Right renal cortex interstitium (tissue), 3 donors: ENCODE results near the gene LRRFIP1. TPM values are rescaled to one million over a fixed set of nuclear protein-coding genes. Genes with fewer than 3 reads are reported as not detected.

ENCODE experiments used
- DNase-seq, 3 donors: peaks; one replicate each; pipeline ENCODE4 v3.0.0-alpha.2; 2013; ENCODE audit warnings: low read depth in 3 of 3, low spot score in 2 of 3
- polyA plus RNA-seq, 3 donors: library from polyadenylated mRNA; unstranded; fragments of 120-200 nt; gene quantifications; one replicate each; pipeline ENCODE4 v1.2.1, GENCODE V29; 2013; ENCODE audit not compliant: insufficient read length in 3 of 3

The LRRFIP1 gene
- polyA plus RNA-seq, 3 donors = 90.4 to 97.6 (median 93.6) TPM

GRCh38 chr2:237638176-237638575, 10.8 kb downstream of the LRRFIP1 start:
- no peak for DNase-seq

DNA sequence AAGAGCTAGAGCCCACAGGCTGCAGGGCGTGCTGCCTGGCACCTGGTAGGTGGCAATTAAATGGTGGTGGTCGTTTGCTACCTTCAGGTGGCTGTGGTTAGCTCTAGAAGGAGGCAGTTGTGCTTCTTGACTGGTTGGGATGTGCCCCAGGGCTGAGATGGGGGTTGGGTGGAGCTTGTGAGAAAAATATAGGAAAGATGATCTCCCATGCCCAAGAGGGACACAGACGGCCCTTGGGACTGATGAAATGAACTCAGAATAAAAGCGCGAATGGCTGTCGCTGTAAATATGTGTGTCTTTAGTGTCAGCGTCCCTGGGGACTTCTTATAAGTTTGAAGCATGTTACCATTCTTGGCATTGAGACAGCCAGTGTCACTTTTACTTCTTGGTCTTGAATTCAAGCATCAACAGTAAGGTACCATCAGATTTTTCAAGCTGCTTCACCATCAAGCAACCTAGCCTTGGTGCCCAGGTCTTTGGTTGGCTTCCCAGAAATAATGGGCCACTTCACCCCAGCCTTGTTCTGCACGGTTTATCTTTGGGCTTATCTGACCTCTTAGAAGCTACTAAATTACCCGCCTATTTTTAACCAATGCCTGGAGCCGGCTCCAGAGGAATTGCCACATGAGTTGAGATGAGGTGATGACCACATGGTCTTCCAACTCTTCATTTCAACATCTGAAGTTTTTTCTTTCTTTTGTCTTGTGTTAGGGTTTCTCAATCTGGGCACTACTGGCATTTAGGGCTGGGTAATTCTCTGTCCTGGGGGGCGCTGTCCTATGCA, 11.9 kb downstream of the LRRFIP1 start:
- no peak for DNase-seq

GRCh38 chr2:237639836-237640220, 12.4 kb downstream of the LRRFIP1 start:
- DNase-seq = no peak

GRCh38 chr2:237640493-237640998, 13.2 kb downstream of the LRRFIP1 start:
- DNase-seq = no peak

DNA sequence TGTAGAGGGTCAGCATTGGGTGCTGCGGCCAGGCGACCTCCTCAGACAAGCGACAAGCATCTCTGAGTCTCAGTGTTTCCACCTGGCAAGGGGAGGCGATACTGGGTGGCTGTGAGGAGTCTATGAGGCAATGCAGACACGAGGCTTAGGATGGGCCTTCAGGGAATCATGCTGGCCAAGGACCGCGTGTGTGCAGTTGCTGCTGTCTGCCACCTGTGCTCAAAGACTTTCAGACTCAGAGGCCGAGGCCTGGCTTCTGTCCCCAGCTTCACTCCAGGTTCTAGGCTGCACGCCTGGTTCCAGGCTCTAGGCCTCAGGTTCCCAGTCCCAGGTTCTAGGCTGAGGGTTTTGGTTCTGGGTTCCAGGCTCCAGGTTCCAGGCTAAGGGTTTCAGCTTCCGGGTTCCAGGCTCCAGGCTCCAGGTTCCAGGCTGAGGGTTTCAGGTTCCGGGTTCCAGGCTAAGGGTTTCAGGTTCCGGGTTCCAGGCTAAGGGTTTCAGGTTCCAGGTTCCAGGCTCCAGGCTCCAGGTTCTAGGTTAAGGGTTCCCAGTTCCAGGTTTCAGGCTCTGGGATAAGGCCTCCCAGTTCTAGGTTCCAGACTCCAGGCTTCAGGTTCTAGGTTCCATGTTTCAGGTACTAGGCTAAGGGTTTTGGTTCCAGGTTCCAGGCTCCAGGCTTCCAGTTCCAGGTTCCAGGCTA, 14.8 kb downstream of the LRRFIP1 start:
- no peak for DNase-seq

GRCh38 chr2:237643066-237643465, 15.7 kb downstream of the LRRFIP1 start:
- no peak for DNase-seq

DNA sequence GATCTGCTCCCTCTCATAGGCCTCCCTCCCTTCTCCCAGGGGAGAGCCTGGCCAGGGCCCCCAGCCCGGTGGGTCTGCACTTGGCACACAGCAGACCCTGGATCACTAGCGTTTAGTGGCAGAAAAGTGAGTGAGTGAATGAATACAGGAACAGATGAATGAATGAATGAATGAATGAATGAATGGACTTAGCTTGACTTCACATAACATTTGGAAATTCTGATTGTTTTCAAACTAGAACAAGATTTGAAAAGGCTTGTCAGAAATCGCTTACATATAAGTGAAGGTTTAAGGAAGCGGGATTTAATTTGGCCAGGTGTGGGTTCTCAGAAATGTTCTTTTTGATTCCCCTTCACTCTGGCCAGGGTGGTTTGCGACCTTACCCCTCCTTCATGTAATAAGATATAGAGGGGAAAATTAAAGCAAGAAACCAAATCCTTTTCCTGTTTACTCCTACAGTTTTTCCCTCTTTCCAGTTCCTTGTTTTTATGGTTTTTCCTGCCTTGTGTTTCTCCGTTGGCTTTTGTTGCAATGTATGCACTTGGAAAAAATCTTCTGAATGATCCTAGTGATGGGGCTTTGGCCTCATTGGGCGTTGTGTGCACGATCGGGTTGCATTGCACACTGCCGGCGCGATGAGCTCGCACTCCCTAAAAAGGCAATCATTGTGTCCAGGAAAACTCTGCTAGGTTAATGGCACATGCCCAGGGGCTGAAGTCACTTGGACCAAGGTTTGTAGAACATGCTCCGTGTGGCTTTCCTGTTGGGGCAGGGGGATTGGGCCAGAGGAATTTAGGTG, 16.4 kb downstream of the LRRFIP1 start:
- DNase-seq = no peak

DNA sequence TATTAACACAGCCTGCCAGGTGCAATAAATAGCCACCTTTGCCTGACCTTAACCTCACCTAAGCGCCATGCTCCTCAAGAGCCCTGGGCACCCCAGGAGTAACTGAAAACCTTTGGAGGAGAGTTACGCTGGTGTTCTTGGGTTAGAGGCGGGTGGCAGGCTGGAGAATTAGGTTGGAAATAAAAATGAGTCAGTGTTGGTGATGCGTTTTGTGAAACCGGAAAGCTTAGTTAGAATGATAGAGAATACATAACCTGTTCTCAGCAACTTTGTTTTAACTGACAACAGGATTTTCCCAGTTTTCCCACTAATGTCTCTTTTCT, 17.0 kb downstream of the LRRFIP1 start:
- DNase-seq = no peak

DNA sequence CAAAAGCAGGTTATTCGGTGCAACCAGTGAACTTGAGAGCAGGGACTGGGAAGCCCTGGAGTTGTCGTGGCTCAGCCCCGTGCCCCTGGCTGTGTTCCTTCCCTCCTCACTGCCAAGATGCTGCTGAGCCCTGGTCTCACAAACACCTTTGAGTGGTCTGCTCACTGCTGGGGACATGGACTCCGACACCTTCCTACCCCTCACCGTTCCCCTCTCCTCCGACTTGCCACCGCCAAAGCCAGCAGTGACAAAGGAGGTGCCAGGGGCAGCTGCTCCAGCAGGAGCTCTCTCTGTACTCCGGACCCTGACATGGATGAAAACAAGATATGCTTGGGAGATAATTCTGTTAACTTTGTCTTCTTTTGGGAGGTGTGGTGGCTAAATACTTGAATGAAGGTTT, 17.9 kb downstream of the LRRFIP1 start:
- no peak for DNase-seq

GRCh38 chr2:237647176-237648015, 20.0 kb downstream of the LRRFIP1 start:
- DNase-seq = no peak

DNA sequence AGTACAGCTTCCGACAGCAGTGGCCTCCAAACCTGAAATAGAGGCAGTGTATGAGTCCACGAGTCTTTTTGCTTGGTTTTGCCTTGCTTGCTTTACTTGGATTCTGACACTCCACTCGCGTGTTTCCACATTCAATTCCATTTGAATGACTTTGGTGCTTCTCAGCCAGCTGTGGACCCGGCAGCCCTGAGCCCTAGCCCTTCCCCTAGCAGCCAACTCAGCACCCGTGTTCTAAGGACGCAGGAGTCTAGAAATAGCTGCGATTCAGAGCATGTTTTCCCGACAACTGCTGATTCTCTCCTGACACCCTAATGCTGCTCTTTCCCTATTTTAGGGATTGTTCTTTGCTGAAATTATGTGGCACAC, 20.6 kb downstream of the LRRFIP1 start:
- no peak for DNase-seq

GRCh38 chr2:237649541-237650454, 22.4 kb downstream of the LRRFIP1 start:
- no peak for DNase-seq

DNA sequence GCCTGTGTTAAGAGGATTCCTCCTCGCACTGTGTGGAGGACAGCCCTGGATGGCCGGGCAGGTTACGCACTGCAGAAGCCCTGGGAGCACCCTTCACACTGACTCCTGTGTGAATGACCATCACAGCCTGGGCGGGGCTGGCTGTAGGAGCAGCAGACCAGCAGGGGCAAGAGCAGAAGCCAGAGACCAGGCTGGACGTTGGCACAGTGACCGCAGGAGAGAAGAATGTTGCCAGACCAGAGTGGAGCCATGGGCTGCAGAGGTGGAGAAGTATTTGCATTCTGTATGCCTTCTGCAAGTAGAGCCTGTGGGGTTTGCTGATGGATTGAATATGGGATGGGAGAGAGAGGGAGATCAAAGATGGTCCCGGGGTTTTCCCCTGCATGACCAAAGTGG, 23.1 kb downstream of the LRRFIP1 start:
- no peak for DNase-seq

DNA sequence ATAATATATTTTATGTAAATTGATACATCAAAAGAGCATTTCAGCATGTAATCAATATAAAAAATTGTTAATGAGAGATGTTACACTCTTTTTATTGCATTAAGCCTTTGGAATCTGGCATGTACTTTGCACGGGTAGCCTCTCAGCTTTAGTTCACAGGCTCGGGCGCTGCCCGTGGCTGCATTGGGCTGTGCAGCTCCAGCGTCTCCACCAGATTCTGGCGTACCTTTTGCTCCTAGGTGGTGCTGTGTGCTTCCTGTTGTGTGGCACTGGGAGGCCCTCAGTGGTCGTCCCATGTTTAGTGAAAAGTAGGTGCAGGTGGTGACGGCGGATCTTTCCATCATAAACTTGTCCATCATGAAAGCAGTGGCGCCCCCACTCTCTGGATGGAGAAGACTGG, 24.4 kb downstream of the LRRFIP1 start:
- no peak for DNase-seq

DNA sequence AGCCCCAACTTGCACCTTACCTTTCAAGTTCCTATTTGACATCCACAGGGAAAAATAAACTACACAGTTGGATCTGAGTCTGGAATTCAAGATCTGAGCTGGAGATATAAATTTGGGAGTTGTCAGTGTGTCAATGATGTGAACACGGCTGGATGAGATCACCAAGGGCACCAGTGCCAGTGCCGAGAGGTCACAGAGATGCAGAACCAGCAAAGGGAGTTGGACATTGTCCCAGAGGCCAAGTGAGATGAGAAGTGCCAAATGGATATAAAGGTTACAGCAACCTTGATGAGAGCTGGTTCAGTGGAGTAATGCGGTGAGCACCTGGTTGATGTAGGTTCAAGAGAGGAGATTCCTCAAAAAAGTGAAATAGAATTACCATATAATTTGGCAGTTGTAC, 24.8 kb downstream of the LRRFIP1 start:
- DNase-seq = no peak

DNA sequence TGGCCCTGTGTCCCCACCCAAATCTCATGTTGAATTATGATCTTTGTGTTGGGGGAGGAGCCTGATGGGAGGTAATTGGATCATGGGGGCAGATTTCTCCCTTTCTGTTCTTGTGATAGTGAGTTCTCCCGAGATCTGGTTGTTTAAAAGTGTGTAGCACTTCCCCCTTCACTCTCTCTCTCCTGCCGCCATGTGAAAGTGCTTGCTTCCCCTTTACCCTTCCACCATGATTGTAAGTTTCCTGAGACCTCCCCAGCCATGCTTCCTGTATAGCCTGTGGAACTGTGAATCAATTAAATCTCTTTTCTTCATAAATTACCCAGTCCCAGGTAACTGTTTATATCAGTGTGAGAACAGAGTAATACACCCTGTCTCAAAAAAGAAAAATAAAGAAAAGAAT, 25.5 kb downstream of the LRRFIP1 start:
- no peak for DNase-seq

GRCh38 chr2:237653776-237654558, 26.6 kb downstream of the LRRFIP1 start:
- DNase-seq = no peak

DNA sequence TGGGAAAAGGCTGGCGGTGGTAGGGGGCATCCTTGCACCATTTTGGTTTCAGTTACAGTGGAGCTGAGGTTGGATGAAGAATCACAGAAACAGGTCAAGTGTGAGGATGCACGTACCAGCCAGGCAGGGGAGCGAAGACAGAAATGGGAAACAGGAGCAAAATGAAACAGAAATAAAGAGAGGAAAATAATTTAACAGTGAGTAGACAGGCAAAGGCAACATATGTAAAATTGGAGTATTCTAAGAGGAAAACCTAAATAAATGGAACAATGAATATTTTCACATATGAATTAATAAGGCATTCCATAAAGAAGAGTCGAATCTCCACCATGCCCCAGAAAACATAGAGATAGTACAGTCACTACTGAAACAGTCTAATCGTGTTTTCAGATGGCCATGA, 29.7 kb downstream of the LRRFIP1 start:
- no peak for DNase-seq

- no peak for DNase-seq
Observed at GRCh38 chr2:237660381-237660900, 33.1 kb downstream of the LRRFIP1 start.
